GM12891 (cell line): ENCODE measurements around the gene SCAMP2.

ENCODE experiments used
- POLR2A ChIP-seq: IDR thresholded peaks from 2 replicates; pipeline ENCODE4 v1.6.1; 2011; ENCODE audit warnings: low read depth, low read length, control low read depth
- POLR2AphosphoS5 ChIP-seq: IDR thresholded peaks from 2 replicates; pipeline ENCODE4 v1.6.1; 2011; ENCODE audit warnings: low read depth, low read length, control low read depth
- POU2F2 ChIP-seq: IDR thresholded peaks from 2 replicates; pipeline ENCODE4 v1.6.1; 2011; ENCODE audit warnings: low read depth, mild to moderate bottlenecking, control low read depth, low read length, moderate library complexity
- TAF1 ChIP-seq: IDR thresholded peaks from 2 replicates; pipeline ENCODE4 v1.6.1; 2011; ENCODE audit warnings: low read depth, low read length, control low read depth

DNA sequence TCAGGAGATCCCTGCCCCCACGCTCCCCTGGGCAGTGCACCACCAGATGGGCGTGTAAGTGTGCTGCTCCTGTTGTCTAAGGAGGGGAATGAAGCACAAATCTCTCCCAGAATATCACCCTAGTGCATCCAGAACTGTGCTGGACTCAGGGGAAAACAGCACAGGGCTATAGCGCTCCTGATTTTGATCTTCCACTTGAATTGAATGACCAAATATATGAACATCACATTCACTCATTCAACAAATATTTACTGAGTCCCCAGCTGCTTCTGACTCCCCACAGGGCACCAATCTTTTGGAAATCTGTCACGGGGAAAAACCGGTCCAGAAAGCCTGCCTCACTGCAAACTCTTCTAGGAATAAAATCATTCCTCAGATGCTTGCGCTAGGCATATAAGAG, 44.3 kb downstream of the SCAMP2 start:
- TF ChIP-seq POLR2A (no peak), TAF1 (no peak), POLR2AphosphoS5 (no peak), POU2F2 (no peak)
